ENCODE measurements around the gene PODXL2. TPM values are rescaled to one million over a fixed set of nuclear protein-coding genes. Genes with fewer than 3 reads are reported as not detected.
A peak's percentile ranks its signal among the peaks of the same experiment; 100 is the strongest.
"Not testable (repeated sequence)": the region's sequence is repeated elsewhere in the genome, so short reads cannot be mapped to it uniquely, and the experiment has no call there.

Gene PODXL2
- polyA plus RNA-seq, 3 donors = 47.4 to 53.8 (median 48.7) TPM

- DNase-seq (ENCODE audit: extremely low read depth in 1 of 11, low read depth in 9 of 11, low spot score in 4 of 11) = no peak
These were observed 63.0 kb downstream of the PODXL2 start for GRCh38 chr3:127691974-127692373.

GRCh38 chr3:127692501-127693335, 63.7 kb downstream of the PODXL2 start:
- no peak for DNase-seq (ENCODE audit: extremely low read depth in 1 of 11, low read depth in 9 of 11, low spot score in 4 of 11)

GRCh38 chr3:127693336-127693843, 64.4 kb downstream of the PODXL2 start:
- no peak for DNase-seq (ENCODE audit: extremely low read depth in 1 of 11, low read depth in 9 of 11, low spot score in 4 of 11)

GRCh38 chr3:127694467-127695215, 65.7 kb downstream of the PODXL2 start:
- no peak for DNase-seq (ENCODE audit: extremely low read depth in 1 of 11, low read depth in 9 of 11, low spot score in 4 of 11)

GRCh38 chr3:127697551-127698240, 68.7 kb downstream of the PODXL2 start:
- peak in 6 of 11 donors; percentile 61 to 72 (median 64) for DNase-seq (ENCODE audit: extremely low read depth in 1 of 11, low read depth in 9 of 11, low spot score in 4 of 11)

- no peak for DNase-seq (ENCODE audit: extremely low read depth in 1 of 11, low read depth in 9 of 11, low spot score in 4 of 11)
These were observed 69.3 kb downstream of the PODXL2 start for GRCh38 chr3:127698286-127698685.

- DNase-seq (ENCODE audit: extremely low read depth in 1 of 11, low read depth in 9 of 11, low spot score in 4 of 11) = no peak
These were observed 69.9 kb downstream of the PODXL2 start for GRCh38 chr3:127698691-127699415.

GRCh38 chr3:127699416-127700300, 70.7 kb downstream of the PODXL2 start:
- DNase-seq (ENCODE audit: extremely low read depth in 1 of 11, low read depth in 9 of 11, low spot score in 4 of 11) = no peak

- DNase-seq (ENCODE audit: extremely low read depth in 1 of 11, low read depth in 9 of 11, low spot score in 4 of 11) = no peak
These were observed 71.4 kb downstream of the PODXL2 start for GRCh38 chr3:127700406-127700805.

- DNase-seq (ENCODE audit: extremely low read depth in 1 of 11, low read depth in 9 of 11, low spot score in 4 of 11) = no peak
These were observed 72.4 kb downstream of the PODXL2 start for GRCh38 chr3:127701280-127701911.

GRCh38 chr3:127702151-127702578, 73.2 kb downstream of the PODXL2 start:
- no peak for DNase-seq (ENCODE audit: extremely low read depth in 1 of 11, low read depth in 9 of 11, low spot score in 4 of 11)

- DNase-seq (ENCODE audit: extremely low read depth in 1 of 11, low read depth in 9 of 11, low spot score in 4 of 11) = not testable (repeated sequence)
These were observed 75.9 kb downstream of the PODXL2 start for GRCh38 chr3:127704840-127705239.

GRCh38 chr3:127706312-127706711, 77.3 kb downstream of the PODXL2 start:
- DNase-seq (ENCODE audit: extremely low read depth in 1 of 11, low read depth in 9 of 11, low spot score in 4 of 11) = no peak

GRCh38 chr3:127706785-127707351, 77.9 kb downstream of the PODXL2 start:
- DNase-seq (ENCODE audit: extremely low read depth in 1 of 11, low read depth in 9 of 11, low spot score in 4 of 11) = no peak

GRCh38 chr3:127707851-127708411, 78.9 kb downstream of the PODXL2 start:
- no peak for DNase-seq (ENCODE audit: extremely low read depth in 1 of 11, low read depth in 9 of 11, low spot score in 4 of 11)

- DNase-seq (ENCODE audit: extremely low read depth in 1 of 11, low read depth in 9 of 11, low spot score in 4 of 11) = no peak
These were observed 79.9 kb downstream of the PODXL2 start for GRCh38 chr3:127708837-127709236.

All from renal cortex interstitium (tissue), 11 donors.